Motor neuron (in vitro differentiated cells): ENCODE measurements around the gene PLIN4. TPM values are rescaled to one million over a fixed set of nuclear protein-coding genes. Genes with fewer than 3 reads are reported as not detected.
"Not testable (repeated sequence)": the region's sequence is repeated elsewhere in the genome, so short reads cannot be mapped to it uniquely, and the experiment has no call there.

Experiments used
- ATAC-seq, 8 experiments: fragments of 200-7000 bp; cut with Tn5 transposase; replicated peaks in 6 of 8; 2 replicates each; pipeline ENCODE4 v1.8.0; 2021; ENCODE audit warnings: mild to moderate bottlenecking in 8 of 8, moderate library complexity in 8 of 8
- H3K27ac ChIP-seq, 2 donors: fragments of 250-450 bp; sonication (Bioruptor Pico); 2 replicates each; pipeline ENCODE4 v1.9.0; 2021; ENCODE audit warnings: antibody characterized with exemption in 2 of 2, mild to moderate bottlenecking in 2 of 2, moderate library complexity in 1 of 2
- H3K4me1 ChIP-seq, 2 donors: fragments of 250-450 bp; sonication (Bioruptor Pico); replicated peaks in 1 of 2; 2 replicates each; pipeline ENCODE4 v1.6.1; 2021; ENCODE audit warnings: antibody characterized with exemption in 2 of 2, mild to moderate bottlenecking in 2 of 2, moderate library complexity in 1 of 2
- H3K4me3 ChIP-seq, 5 donors: fragments of 250-450 bp; sonication (Bioruptor Pico); 2 replicates each; pipeline ENCODE4 v1.9.0; 2021; ENCODE audit warnings: antibody characterized with exemption in 5 of 5, mild to moderate bottlenecking in 5 of 5, moderate library complexity in 4 of 5
- WGBS, 10 experiments: fragments of 450-650 bp; shearing (Covaris generic); methylation state at CpG; one replicate each; pipeline ENCODE4 v1.0.0; 2022; 5-methylcytosine and 5-hydroxymethylcytosine counted together
- in situ Hi-C, 9 experiments: fragments of 400-800 bp; cut with MboI; loops; one replicate each; pipeline ENCODE4 v1.15.0; 2021; ENCODE audit warnings: low sequenced_read_pairs in 9 of 9, low pct_unique_long_range_greater_than_20kb in 2 of 9; ENCODE audit not compliant: unreplicated experiment in 9 of 9
- total RNA-seq, 8 experiments: library from RNA; unstranded; fragments of 300-600 nt; gene quantifications; 2 replicates each; pipeline versions ENCODE4 v1.2.3 to v1.2.4, GENCODE V29; 2022

PLIN4 gene, protein sequence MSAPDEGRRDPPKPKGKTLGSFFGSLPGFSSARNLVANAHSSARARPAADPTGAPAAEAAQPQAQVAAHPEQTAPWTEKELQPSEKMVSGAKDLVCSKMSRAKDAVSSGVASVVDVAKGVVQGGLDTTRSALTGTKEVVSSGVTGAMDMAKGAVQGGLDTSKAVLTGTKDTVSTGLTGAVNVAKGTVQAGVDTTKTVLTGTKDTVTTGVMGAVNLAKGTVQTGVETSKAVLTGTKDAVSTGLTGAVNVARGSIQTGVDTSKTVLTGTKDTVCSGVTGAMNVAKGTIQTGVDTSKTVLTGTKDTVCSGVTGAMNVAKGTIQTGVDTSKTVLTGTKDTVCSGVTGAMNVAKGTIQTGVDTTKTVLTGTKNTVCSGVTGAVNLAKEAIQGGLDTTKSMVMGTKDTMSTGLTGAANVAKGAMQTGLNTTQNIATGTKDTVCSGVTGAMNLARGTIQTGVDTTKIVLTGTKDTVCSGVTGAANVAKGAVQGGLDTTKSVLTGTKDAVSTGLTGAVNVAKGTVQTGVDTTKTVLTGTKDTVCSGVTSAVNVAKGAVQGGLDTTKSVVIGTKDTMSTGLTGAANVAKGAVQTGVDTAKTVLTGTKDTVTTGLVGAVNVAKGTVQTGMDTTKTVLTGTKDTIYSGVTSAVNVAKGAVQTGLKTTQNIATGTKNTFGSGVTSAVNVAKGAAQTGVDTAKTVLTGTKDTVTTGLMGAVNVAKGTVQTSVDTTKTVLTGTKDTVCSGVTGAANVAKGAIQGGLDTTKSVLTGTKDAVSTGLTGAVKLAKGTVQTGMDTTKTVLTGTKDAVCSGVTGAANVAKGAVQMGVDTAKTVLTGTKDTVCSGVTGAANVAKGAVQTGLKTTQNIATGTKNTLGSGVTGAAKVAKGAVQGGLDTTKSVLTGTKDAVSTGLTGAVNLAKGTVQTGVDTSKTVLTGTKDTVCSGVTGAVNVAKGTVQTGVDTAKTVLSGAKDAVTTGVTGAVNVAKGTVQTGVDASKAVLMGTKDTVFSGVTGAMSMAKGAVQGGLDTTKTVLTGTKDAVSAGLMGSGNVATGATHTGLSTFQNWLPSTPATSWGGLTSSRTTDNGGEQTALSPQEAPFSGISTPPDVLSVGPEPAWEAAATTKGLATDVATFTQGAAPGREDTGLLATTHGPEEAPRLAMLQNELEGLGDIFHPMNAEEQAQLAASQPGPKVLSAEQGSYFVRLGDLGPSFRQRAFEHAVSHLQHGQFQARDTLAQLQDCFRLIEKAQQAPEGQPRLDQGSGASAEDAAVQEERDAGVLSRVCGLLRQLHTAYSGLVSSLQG (N-terminal part only)
- total RNA-seq = 1 to 10 TPM in 2 of 8 experiments, under 1 TPM in 6; 0.11 to 1.1 (median 0.50) TPM

DNA sequence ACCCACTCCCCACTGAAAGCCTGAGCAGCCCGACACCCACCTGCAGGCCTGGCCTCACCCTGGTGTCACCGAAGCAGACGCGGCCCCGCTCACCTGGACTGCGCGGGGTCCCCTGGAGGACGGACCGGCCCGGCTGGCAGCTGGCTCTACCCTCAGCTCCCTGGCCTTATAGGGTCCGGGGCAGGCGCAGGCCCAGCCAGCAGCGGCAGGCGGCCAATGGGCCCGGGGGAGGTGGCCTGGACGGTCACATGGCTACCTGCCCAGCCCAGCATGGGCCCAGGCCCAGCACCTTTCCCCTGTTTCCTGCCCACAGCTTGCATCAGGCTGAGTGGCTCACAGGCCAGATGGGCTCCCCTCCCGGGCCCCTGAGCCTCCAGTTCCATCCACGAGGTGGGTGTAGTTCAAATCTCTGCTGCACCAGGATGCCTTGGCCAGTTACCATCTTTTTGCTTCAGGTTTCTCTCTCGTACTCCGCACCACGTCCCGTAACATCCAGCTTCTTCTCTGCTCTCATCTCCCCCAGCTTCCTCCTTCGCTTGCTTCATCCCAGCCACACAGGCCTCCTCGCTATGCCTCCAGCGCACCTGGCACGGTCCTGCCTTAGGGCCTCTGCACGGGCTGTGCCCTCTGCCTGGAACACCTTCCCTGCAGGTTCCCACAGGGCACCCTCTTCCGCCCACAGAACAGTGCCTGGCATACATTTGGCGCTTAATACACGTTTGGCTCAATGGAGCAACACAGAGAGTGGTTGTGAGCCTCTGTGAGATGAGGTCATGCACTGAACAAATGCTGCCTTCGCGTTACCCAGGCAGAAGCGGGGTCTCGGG lies at the start of gene PLIN4:
PLIN4 (minus strand) TSS at position 142 of the 827 bp plus-strand sequence. CDS start 214 bp downstream, outside the sequence.
- ATAC-seq = peak; percentile 9 to 58 (median 41)

DNA sequence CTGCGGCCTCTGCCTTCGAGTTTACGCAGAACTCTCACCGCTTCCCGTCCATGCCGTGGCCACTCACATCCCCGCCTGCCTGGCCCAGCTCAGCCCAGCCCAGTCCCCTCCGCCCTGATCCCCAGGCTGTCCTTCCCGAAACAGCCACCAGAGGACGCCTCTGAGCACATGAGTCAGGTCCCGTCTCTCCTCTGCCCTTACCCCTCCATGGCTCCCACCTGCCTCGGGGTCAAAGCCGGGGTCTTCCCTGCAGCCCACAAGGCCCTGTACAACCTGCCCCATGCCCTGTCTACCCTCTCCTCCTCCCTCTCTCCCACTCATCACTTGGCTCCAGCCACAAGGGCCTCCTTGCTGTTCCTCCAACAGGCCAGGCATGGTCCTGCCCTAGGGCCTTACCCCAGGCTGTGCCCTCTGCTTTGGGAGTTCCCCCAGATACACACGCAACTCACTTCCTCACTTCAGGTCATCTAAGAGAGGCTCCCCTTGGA lies 49.3 kb upstream of the PLIN4 start:
- in situ Hi-C loops = no loop called here
- WGBS, 10 experiments = 18 to 100% (median 46%) methylated on average over 2 to 8 of the region's 14 CpGs; no CpG with 5 or more reads in 6 of the 10 experiments
- peak; percentile 56 to 99 (median 69) for ATAC-seq

More for the DNA sequence above, at the start of gene PLIN4:
- H3K27ac ChIP-seq = no peak within 1 kb of the TSS
- 50 to 100% (median 89%) methylated on average over 1 to 7 of the region's 34 CpGs; no CpG with 5 or more reads in 4 of the 10 experiments for WGBS, 10 experiments
- in situ Hi-C loops = no loop called here
- H3K4me1 ChIP-seq = no peaks in the 10 kb centered on the region
- no peak within 1 kb of the TSS for H3K4me3 ChIP-seq

DNA sequence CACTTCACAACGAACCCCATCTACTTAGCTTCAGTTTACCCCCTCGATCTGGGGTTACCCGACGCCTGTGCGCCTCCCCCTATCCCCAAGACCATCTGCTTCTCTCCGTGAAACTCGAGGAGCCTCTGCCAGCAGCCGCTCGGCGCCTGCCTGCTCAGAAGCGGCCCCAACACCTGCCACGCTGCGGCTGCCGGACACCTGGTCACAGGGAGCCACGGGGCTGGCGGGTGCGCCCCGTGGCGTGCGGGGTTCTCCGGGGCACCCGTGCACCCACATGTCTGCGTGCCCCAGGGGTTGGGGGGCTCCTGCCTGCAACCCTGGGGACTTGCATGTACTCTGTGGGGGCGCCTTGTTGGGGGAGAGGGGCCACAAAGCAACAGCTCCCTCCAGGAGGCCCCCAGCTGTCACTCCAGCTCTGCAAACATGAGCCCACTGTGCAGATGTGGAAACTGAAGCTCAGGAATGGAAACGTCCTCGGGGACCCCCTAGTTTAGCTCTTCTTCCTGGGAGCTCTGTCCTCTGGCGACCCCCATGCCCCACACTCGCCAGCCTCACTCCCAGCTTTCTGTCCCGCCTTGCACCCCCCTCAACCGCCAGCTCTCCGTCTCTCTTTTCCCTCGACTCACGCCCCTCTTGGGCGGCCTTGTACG lies 48.2 kb upstream of the PLIN4 start:
- Histone ChIP-seq H3K27ac (no peak overlapping the region), H3K4me1 (no peaks in the 10 kb centered on the region), H3K4me3 (no peak overlapping the region)
- in situ Hi-C loops = no loop called here
- 47 to 100% (median 88%) methylated on average over 2 to 8 of the region's 35 CpGs; no CpG with 5 or more reads in 7 of the 10 experiments for WGBS, 10 experiments
- no peak for ATAC-seq

More for the DNA sequence above, 49.3 kb upstream of the PLIN4 start:
- Histone ChIP-seq H3K4me3 (no peak overlapping the region), H3K27ac (no peak overlapping the region), H3K4me1 (no peaks in the 10 kb centered on the region)

DNA sequence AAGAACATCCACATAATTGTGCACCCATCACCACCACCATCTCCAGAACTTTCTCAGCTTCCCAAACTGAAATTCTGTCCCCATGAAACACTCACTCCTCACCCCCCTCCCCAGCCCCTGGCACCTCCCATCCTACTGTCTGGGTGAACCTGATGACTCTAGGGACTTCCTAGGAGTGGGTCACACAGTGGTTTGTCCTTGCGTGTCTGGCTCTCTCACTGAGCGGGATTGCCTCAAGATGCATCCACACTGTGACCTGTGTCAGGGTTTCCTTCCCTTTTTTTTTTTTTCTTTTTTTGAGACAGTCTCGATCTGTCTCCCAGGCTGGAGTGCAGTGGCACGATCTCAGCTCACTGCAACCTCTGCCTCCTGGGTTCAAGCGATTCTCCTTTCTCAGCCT lies 45.3 kb upstream of the PLIN4 start:
- H3K4me3 ChIP-seq, in situ Hi-C loops, H3K4me1 ChIP-seq, H3K27ac ChIP-seq, ATAC-seq: not testable (repeated sequence)
- 20 to 100% (median 100%) methylated on average over 1 of the region's 5 CpGs; no CpG with 5 or more reads in 6 of the 10 experiments for WGBS, 10 experiments

DNA sequence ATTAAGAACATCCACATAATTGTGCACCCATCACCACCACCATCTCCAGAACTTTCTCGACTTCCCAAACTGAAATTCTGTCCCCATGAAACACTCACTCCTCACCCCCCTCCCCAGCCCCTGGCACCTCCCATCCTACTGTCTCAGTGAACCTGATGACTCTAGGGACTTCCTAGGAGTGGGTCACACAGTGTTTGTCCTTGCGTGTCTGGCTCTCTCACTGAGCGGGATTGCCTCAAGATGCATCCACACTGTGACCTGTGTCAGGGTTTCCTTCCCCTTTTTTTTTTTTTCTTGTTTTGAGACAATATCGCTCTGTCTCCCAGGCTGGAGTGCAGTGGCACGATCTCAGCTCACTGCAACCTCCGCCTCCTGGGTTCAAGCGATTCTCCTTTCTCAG lies 43.8 kb upstream of the PLIN4 start:
- H3K4me1 ChIP-seq, H3K27ac ChIP-seq, H3K4me3 ChIP-seq, ATAC-seq, in situ Hi-C loops: not testable (repeated sequence)
- 60 to 100% (median 80%) methylated on average over 1 to 3 of the region's 7 CpGs; no CpG with 5 or more reads in 5 of the 10 experiments for WGBS, 10 experiments

DNA sequence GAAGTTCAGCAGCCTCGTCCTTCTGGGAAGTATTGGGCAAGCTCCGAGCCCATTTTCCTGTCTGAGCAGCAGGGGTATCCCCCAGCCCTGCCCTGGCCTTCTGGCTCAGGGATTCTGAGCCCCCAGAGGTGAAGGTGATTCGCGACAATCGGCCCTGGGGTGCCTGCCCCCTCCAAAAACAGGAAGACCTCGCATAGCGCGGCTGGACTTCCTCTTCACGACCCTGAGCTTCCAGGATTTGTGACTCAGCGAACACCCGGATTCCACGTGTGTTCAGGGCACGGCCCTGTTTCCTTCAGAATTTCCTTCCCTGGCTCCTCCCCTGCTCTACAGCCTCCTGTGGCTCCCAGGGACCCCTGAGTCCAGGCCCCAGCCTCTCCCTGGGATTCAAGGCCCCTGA lies 41.3 kb upstream of the PLIN4 start, which contains the start of gene SEMA6B:
SEMA6B (minus strand) TSS at position 116 of the 400 bp plus-strand sequence. CDS start 1,227 bp downstream, outside the sequence.
- in situ Hi-C loops = no loop called here
- H3K4me3 ChIP-seq = no peak within 1 kb of the TSS
- no peak for ATAC-seq

DNA sequence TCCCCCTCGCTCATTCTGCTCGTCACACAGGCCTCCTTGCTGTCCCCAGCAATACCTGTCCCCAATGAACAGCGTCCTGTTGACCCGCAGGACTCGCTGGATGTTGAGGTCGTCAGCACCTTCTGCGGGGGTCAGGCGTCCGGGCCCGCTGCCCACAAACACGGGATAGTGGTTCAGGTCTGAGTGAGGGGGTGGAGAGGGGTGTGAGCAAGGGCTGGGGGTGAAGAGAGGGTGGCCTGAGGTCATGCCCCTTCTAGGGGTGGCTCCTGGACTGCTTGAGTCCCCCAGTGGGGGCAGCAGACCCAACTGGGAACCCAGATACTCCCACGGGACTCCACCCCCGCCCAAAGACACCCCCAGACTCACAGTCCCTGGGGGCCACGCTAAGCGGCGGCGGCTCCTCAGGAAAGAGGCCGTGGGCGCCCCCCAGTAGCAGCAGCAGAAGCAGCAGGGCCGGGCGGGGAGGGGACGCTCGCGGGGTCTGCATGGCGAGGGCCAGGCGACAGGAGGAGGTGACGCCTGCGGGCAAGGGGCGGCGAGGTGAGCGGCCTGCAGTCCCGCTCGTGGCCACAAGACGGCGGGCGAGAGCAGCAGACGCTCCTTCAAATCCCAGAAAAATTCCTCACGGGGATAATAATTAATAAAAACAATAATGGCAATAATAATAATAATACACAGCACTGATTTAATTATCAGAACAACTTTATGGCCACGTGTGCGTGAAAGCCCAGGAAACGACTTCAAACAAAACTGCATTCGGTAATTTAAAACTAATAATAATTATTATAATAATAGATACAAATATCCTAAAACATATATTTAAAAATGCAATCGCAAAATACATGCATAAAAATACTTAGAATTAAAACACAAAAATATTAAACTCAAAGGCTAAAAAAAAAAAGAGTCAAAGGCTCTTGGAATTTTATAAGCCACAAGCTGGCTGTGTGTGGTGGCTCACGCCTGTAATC lies 40.0 kb upstream of the PLIN4 start:
- H3K4me1 ChIP-seq = no peaks in the 10 kb centered on the region
- no peak overlapping the region for H3K4me3 ChIP-seq
- peak in 3 of 8 experiments; percentile 6 to 17 (median 14) for ATAC-seq
- 12 to 100% (median 22%) methylated on average over 1 to 12 of the region's 44 CpGs for WGBS, 10 experiments
- no peak overlapping the region for H3K27ac ChIP-seq
- in situ Hi-C loops = no loop called here

More for the DNA sequence above, 41.3 kb upstream of the PLIN4 start, which contains the start of gene SEMA6B:
- no peak within 1 kb of the TSS for H3K27ac ChIP-seq
- 20 to 88% (median 20%) methylated on average over 1 to 6 of the region's 13 CpGs; no CpG with 5 or more reads in 7 of the 10 experiments for WGBS, 10 experiments
- H3K4me1 ChIP-seq = no peaks in the 10 kb centered on the region

DNA sequence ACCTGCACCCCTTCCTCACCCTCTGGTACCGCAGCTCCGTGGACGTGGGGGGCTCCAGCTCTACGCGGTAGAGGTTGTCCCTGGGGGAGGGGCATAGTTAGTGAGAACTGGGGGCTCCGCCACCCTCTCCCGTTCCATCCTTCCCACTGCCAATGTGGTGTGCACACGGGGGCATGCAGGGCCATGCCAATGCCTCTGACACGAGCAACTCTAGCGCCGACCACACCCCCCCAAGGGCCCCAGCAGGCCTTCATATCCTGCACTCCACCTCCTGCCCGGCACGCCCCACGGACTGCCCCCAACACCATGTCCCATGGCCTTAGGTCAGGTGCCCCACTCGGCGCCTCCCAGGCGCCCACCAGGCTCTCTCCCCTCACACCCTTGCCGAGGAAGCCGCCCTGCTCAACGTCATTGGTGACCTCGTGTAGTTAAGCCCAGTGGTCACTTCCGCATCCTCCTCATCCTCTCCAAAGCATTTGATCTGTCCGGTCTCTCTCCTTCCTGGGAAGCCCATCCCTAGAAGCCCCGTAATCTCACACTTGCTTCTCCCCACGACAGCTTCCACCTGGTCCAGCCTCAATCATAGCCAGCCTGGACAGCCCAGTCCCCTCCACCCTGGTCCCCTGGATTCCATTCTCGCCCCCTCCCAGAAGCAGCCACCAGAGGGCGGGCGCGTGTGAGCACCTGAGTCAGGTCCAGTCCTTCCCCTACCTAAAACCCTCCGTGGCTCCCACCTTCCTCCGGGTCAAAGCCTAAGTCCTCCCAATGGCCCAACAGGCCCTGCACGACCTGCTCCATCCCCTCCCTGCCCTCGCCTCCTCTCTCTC lies 39.1 kb upstream of the PLIN4 start:
- Histone ChIP-seq H3K4me3 (no peak overlapping the region), H3K4me1 (no peaks in the 10 kb centered on the region), H3K27ac (no peak overlapping the region)
- in situ Hi-C loops = no loop called here
- 17 to 100% (median 79%) methylated on average over 1 to 10 of the region's 33 CpGs; no CpG with 5 or more reads in 2 of the 10 experiments for WGBS, 10 experiments
- peak in 5 of 8 experiments; percentile 8 to 25 (median 16) for ATAC-seq

DNA sequence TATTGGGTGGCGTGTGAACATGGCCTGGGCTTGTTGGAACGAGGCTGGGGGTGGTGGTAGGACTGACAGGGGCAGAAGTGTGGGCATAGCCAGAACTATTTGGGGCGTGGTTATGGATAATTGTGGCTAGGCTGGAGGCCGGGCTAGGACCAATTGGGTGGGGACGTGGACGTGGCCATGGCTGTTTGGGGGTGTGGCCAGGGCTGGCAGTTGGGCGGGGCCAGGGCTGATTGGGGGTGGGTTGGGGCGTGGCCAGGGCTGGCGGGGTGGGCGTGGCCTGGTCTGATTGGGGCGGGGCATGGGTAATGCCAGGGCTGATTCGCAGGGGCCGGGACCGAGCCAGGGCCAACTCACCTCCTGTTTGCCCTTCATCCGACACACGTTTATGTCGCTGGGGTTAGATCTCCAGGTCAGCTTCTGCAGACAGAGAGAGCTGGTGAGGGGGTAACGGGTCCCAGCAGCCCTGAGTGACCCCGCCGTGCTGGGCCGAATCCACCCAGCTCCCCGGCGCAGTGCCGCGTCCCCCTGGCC lies 38.4 kb upstream of the PLIN4 start:
- no peak overlapping the region for H3K27ac ChIP-seq
- ATAC-seq = peak; percentile 26 to 78 (median 65)
- in situ Hi-C loops = no loop called here
- H3K4me3 ChIP-seq = no peak overlapping the region
- no peaks in the 10 kb centered on the region for H3K4me1 ChIP-seq
- WGBS, 10 experiments = 53% methylated on average over 3 of the region's 25 CpGs; no CpG with 5 or more reads in 9 of the 10 experiments
